SU-DHL-6 (cell line): ENCODE measurements around the gene THSD7A.

Experiments used
- H2AFZ ChIP-seq: fragments of 200-600 bp; sonication (generic); 2 replicates; pipeline ENCODE4 v1.6.1; 2014; ENCODE audit warnings: low read depth, mild to moderate bottlenecking, moderate library complexity, mixed read lengths, antibody characterized with exemption, low read length; ENCODE audit not compliant: severe bottlenecking
- H3F3A ChIP-seq: fragments of 200-600 bp; shearing (Covaris generic); 2 replicates; pipeline ENCODE4 v1.6.0; 2016; ENCODE audit warnings: antibody characterized with exemption, mild to moderate bottlenecking; ENCODE audit not compliant: insufficient read depth
- H3K27ac ChIP-seq: fragments of 200-600 bp; sonication (generic); 2 replicates; pipeline ENCODE4 v1.5.1; 2016; ENCODE audit warnings: low read depth, mild to moderate bottlenecking, low read length, moderate library complexity, mixed read lengths
- H3K27me3 ChIP-seq: fragments of 200-600 bp; sonication (generic), shearing (Covaris generic); 2 replicates; pipeline ENCODE4 v1.6.0; 2014; ENCODE audit warnings: mild to moderate bottlenecking, low read length
- H3K36me3 ChIP-seq: fragments of 200-600 bp; sonication (generic); 2 replicates; pipeline ENCODE4 v1.6.1; 2014; ENCODE audit warnings: mild to moderate bottlenecking, low read length, mixed read lengths
- H3K4me2 ChIP-seq: fragments of 300-600, 200-600 bp; shearing (Covaris generic), sonication (generic); 2 replicates; pipeline ENCODE4 v1.6.0; 2014; ENCODE audit warnings: low read length, low read depth, mild to moderate bottlenecking; ENCODE audit not compliant: poor library complexity, severe bottlenecking
- H3K4me3 ChIP-seq: fragments of 200-600 bp; sonication (generic); 2 replicates; pipeline ENCODE4 v1.5.1; 2014; ENCODE audit warnings: antibody characterized with exemption, low read length, mild to moderate bottlenecking, mixed read lengths; ENCODE audit not compliant: insufficient read depth, poor library complexity, severe bottlenecking
- H3K79me2 ChIP-seq: fragments of 200-600 bp; sonication (generic); 2 replicates; pipeline ENCODE4 v1.6.1; 2014; ENCODE audit warnings: mild to moderate bottlenecking, low read length, moderate library complexity; ENCODE audit not compliant: insufficient read depth
- H3K9ac ChIP-seq: fragments of 200-600 bp; sonication (generic); 2 replicates; pipeline ENCODE4 v1.7.0; 2014; ENCODE audit warnings: mild to moderate bottlenecking, low read length
- H3K9me2 ChIP-seq: fragments of 200-600 bp; sonication (generic); replicated peaks from 2 replicates; pipeline ENCODE4 v1.6.1; 2014; ENCODE audit warnings: low read length; ENCODE audit not compliant: insufficient read depth
- H3K9me3 ChIP-seq: fragments of 200-600 bp; sonication (generic); 2 replicates; pipeline ENCODE4 v1.6.1; 2014; ENCODE audit warnings: low read length, mixed read lengths; ENCODE audit not compliant: insufficient read depth
- H4K20me1 ChIP-seq: fragments of 200-600 bp; sonication (generic); 2 replicates; pipeline ENCODE4 v1.6.1; 2014; ENCODE audit warnings: low read depth, mild to moderate bottlenecking, antibody characterized with exemption, low read length, moderate library complexity, mixed read lengths
- CTCF ChIP-seq: fragments of 200-600 bp; sonication (generic); IDR thresholded peaks from one replicate; pipeline ENCODE4 v1.5.1; 2017; ENCODE audit warnings: antibody characterized with exemption, mild to moderate bottlenecking, low read length, moderate library complexity; ENCODE audit not compliant: insufficient read depth, poor library complexity, severe bottlenecking
- EZH2phosphoT487 ChIP-seq: fragments of 200-600 bp; sonication (generic), shearing (Covaris generic); conservative IDR thresholded peaks from 2 replicates; pipeline ENCODE4 v1.6.1; 2018; ENCODE audit warnings: mild to moderate bottlenecking, antibody characterized with exemption, low read length, moderate library complexity, mixed read lengths

The THSD7A gene

GRCh38 chr7:11749629-11750028 lies 82.4 kb downstream of the THSD7A start:
- H3K79me2 ChIP-seq: no peaks in the 10 kb centered on the region
- no peak overlapping the region for H3K9ac ChIP-seq
- H3K9me2 ChIP-seq: no peaks in the 10 kb centered on the region
- no peaks in the 10 kb centered on the region; the same call in 1 of the 2 replicates for H4K20me1 ChIP-seq
- no peak overlapping the region for H2AFZ ChIP-seq
- H3K4me3 ChIP-seq: no peak overlapping the region
- H3K27me3 ChIP-seq: no peaks in the 10 kb centered on the region
- no peaks in the 10 kb centered on the region for H3K36me3 ChIP-seq
- H3F3A ChIP-seq: no peaks in the 10 kb centered on the region
- H3K4me2 ChIP-seq: no peak overlapping the region
- no peak overlapping the region for H3K27ac ChIP-seq
- no peaks in the 10 kb centered on the region for H3K9me3 ChIP-seq
- TF ChIP-seq EZH2phosphoT487 (no peak), CTCF (no peak)

- Histone ChIP-seq H3K9me3 (0 out of 2 replicates have a peak, but pooled peaks cover 2% of the 10 kb centered on the region), H3F3A (no peaks in the 10 kb centered on the region), H3K27ac (no peak overlapping the region), H3K27me3 (no peaks in the 10 kb centered on the region), H2AFZ (no peak overlapping the region), H3K4me2 (no peak overlapping the region), H3K9me2 (no peaks in the 10 kb centered on the region), H3K79me2 (no peaks in the 10 kb centered on the region), H3K4me3 (no peak overlapping the region), H3K36me3 (no peaks in the 10 kb centered on the region), H3K9ac (no peak overlapping the region), H4K20me1 (no peaks in the 10 kb centered on the region; the same call in 1 of the 2 replicates)
- TF ChIP-seq EZH2phosphoT487 (no peak), CTCF (no peak)
Observed at GRCh38 chr7:11748884-11749283, 83.1 kb downstream of the THSD7A start.

- H4K20me1 ChIP-seq: no peaks in the 10 kb centered on the region; the same call in 1 of the 2 replicates
- H3K9me3 ChIP-seq: 0 out of 2 replicates have a peak, but pooled peaks cover 3% of the 10 kb centered on the region
- no peaks in the 10 kb centered on the region for H3K79me2 ChIP-seq
- no peak overlapping the region for H3K9ac ChIP-seq
- no peak overlapping the region for H3K4me3 ChIP-seq
- H3K36me3 ChIP-seq: no peaks in the 10 kb centered on the region
- no peak overlapping the region for H3K27ac ChIP-seq
- no peaks in the 10 kb centered on the region for H3F3A ChIP-seq
- no peaks in the 10 kb centered on the region for H3K27me3 ChIP-seq
- no peaks in the 10 kb centered on the region for H3K9me2 ChIP-seq
- H2AFZ ChIP-seq: no peak overlapping the region
- no peak for TF ChIP-seq EZH2phosphoT487
- no peak for TF ChIP-seq CTCF
- no peak overlapping the region for H3K4me2 ChIP-seq
Observed at GRCh38 chr7:11747715-11748485, 84.1 kb downstream of the THSD7A start.
